GM12891 (cell line): Measurements from ENCODE around the gene ALDH1L1.

ENCODE experiments used
- DNase-seq: peaks from one replicate; pipeline ENCODE4 v3.0.0; 2011; ENCODE audit warnings: low spot score; ENCODE audit not compliant: insufficient read length
- FAIRE-seq: peaks from 2 replicates; lab custom pipeline; 2011; peaks lifted over from hg19 to GRCh38; lab: Jason Lieb, UNC
- PAX5 ChIP-seq: IDR thresholded peaks from 2 replicates; pipeline ENCODE4 v1.6.1; 2011; ENCODE audit warnings: low read length, moderate library complexity, mild to moderate bottlenecking; ENCODE audit not compliant: insufficient read depth, severe bottlenecking
- POLR2A ChIP-seq: IDR thresholded peaks from 2 replicates; pipeline ENCODE4 v1.6.1; 2011; ENCODE audit warnings: low read depth, low read length, control low read depth
- POLR2AphosphoS5 ChIP-seq: IDR thresholded peaks from 2 replicates; pipeline ENCODE4 v1.6.1; 2011; ENCODE audit warnings: low read depth, low read length, control low read depth
- POU2F2 ChIP-seq: IDR thresholded peaks from 2 replicates; pipeline ENCODE4 v1.6.1; 2011; ENCODE audit warnings: low read depth, mild to moderate bottlenecking, control low read depth, low read length, moderate library complexity
- SPI1 ChIP-seq: IDR thresholded peaks from 2 replicates; pipeline ENCODE4 v1.6.1; 2011; ENCODE audit warnings: low read depth, low read length, control low read depth
- TAF1 ChIP-seq: IDR thresholded peaks from 2 replicates; pipeline ENCODE4 v1.6.1; 2011; ENCODE audit warnings: low read depth, low read length, control low read depth

The ALDH1L1 gene

DNA sequence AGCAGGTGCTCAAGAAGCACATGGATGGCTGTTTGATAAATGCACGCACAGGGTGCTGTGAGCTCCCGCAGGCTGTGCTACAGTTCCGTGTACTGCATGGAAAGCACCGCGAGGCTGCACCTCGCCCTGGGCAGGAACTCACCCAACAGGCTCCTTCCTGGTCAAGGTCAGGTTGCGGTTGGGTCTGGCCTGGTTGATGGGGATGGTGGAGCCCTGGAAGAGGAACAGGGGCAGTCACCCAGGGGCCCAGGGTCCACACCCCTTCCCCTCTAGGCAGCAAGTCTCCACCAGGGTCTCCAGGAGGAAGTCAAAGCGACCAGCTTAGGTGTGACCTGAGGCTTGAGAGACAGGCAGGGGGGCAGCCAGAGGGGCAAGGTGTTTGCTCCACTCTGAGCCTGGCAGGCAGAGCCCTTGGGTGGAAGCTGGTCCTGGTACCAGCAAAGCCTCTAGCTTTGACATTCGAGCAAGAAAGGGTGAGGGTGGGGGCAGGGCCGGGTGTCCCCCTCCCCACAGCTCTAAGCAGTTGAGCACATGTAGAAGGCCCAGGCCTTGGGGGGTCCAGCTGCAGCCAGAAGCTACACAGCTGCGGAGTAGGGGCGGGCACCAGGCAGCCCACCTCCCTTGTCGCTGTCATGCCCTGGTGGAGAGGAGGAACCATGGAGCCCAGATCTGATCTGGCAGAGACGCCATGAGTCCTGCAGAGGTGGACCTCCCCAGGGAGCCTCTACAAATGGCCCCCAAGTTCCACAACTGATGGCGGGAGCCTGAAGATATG is 50.1 kb downstream of the ALDH1L1 start:
- FAIRE-seq (no peak), DNase-seq (no peak)
- TF ChIP-seq POLR2AphosphoS5 (no peak), POU2F2 (no peak), SPI1 (no peak), POLR2A (no peak), PAX5 (no peak), TAF1 (no peak)

DNA sequence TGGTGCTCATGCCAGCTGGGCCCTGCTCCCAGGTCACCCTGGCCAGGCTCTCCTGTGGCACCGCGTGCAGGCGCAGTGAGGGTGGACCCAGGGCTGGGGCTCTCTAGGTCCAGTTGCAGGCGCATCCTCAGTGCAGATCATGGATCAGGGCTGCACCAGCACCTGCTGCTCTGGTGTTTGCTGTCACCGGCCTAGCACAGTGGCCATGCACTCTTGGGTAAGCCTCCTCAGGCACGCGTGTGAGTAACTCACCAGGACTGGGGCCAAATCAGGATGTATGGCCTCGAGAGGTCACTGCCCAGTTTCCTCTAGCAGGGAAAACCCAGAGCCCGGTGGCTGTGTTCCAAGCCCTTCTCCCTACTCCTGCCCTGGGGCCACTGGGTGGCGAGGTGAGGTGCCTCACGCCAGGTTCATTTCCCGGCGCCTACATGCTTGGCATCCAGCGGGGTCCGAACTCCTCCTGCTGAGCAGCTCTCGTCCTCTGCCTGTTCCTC is 50.9 kb downstream of the ALDH1L1 start:
- FAIRE-seq (no peak), DNase-seq (no peak)
- TF ChIP-seq PAX5 (no peak), POLR2AphosphoS5 (no peak), POLR2A (no peak), TAF1 (no peak), SPI1 (no peak), POU2F2 (no peak)

DNA sequence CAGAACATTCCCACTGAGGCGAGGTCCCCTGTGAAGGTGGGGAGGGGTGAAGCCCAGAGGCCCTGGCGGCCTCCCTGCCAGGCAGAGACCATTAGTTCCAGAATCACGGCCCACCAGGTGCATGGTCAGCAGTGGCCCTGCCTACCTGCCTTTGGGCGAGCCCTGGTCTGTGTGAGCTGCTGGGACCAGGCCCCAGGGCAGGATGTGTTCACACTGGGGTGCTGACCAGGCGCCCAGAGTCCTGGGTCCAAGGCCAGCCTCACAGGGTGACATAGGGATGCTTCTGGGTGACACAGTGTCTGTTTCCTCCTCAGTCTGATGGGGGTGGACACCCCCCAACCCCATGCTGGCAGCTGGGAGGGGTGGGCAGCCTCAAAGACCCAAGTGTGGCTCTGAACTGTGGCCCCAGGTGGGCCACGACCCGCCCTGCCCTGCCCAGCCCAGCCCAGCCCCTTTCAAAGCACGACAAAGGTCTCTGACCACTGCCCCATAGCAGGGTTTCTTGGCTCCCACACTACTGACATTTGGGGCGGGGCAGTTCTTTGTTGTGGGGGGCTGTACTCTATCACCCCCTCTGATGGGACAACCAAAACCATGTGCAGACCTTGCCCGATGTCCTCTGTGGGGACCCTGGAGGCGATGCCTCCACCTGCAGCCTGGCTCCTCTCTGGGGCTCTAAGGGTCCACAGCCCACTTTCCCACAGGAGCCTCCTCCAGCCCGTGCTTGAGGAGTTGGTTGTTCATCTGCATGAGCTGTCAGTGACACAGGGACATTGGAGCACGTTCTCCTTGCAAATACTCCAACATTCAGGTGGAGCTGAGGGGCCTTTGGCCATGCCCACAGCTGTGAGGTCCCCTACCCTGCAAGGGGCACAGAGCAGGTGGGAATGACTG is 51.6 kb downstream of the ALDH1L1 start:
- no peak for DNase-seq

DNA sequence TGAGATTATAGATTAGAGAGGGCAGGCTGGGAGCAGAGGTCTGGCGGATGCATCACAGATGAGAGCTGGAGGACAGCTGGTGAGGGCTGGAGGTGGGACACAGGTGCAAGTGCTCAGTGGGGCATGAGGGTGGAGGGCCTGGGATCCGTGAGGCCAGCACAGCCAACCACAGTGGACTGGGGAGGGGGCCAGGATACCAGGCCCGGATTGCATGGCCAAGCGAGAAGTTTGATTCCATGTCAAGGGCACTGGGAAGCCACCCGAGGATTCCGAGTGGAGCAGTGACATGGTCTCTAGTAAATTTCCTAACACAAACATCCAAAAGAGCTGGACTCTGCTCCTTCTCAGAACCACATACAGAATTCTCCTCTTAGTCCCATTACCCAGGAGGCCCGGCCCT is 52.5 kb downstream of the ALDH1L1 start:
- DNase-seq (no peak), FAIRE-seq (no peak)
- no peak for TF ChIP-seq POLR2AphosphoS5
- no peak for TF ChIP-seq PAX5
- TF ChIP-seq TAF1, result no peak
- TF ChIP-seq POLR2A, result no peak
- TF ChIP-seq POU2F2, result no peak
- TF ChIP-seq SPI1, result no peak

More for the DNA sequence above, 51.6 kb downstream of the ALDH1L1 start:
- TF ChIP-seq PAX5, result no peak
- no peak for FAIRE-seq

DNA sequence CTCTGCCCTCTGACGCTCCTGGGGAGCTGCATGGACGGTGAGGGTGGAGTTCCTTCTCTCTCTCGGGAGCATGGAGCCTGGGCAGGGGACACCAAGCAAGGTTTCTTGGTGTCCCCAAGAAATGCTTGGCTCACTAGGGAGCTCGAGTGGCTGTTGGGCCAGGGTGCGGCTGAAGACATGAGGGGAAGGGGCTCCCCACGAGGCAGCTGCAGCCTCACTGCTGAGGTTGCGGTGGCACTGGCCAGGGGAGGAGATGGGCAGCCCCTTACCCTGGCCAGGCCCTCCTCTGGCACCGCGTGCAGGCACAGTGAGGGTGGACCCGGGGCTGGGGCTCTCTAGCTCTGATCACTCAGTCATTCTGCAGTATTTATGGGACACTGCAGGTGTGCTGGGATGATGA is 52.9 kb downstream of the ALDH1L1 start:
- no peak for DNase-seq

DNA sequence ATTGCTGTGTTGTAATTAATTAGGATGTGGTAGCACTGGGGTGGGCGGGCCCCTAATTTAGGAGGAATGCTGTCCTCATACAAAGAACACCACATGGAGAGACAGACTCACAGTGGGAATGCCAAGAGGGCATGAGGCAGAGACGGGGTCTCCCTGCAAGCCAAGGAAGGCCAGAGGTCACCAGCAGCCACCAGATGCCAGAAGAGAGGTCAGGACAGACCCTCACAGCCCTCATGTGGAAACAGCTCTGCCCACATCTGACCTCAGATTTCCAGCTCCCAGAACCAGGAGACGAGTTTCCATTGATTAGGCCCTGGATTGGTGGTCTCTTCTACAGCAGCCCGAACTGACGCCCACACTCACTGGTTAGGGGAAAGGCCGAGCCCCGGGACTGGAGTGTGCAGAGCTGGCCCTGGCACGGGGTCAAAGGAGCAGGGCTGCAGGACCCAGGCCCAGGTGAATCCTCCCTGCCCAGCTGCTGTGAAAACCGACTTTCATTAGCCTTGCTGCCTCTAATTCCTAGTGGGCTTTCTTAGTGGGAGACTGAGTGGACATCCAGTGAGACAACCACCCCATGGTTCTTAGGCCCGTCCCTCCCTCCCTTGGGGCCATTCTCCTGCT is 53.5 kb downstream of the ALDH1L1 start:
- no peak for DNase-seq
- FAIRE-seq, result no peak
- TF ChIP-seq POU2F2 (no peak), POLR2AphosphoS5 (no peak)

More for the DNA sequence above, 52.9 kb downstream of the ALDH1L1 start:
- TF ChIP-seq POU2F2 (no peak), TAF1 (no peak), SPI1 (no peak)
- no peak for FAIRE-seq

DNA sequence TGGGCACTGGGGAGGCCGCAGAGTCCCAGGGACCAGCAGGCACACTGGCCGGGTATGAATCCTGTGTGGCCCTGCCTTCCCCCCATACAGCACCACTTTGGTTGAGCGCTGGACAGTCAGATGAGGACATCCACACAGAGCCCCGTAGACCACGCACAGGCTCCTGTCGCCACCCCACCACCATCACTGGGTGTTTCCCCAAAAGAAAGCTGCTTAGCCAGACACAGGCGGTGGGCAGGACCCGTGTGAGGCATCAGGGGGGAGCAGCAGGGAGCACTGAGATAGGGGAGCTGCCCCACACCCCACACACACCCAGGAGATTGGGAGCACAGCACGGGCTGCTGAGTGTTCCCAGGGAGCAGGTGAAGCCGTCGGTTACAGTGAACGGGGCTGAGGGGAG is 54.1 kb downstream of the ALDH1L1 start:
- FAIRE-seq (no peak), DNase-seq (no peak)
- TF ChIP-seq POLR2AphosphoS5 (no peak), POU2F2 (no peak), TAF1 (no peak), PAX5 (no peak), POLR2A (no peak), SPI1 (no peak)

DNA sequence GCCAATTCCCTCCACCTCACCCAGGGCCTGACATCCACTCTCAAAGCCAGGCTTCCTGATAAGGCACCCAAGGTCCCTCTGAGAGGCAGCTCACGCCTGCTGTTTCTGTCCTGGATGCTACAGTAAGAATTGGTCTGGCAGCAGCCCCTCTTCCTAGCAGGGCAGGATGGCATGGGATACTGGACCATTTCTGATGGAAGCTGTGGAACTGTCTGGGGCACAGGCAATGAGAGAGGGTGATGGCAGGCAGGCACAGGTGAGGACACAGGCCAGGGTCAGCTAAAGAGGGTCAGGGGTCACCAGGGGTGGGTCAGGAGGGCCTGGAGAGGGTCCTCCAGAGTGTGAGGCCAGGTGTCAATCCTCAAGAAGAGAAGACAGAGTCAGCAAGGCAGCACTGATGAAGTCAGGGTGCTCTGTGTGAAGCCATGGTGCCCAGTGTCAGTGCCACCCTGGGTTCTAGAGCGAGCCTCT is 54.6 kb downstream of the ALDH1L1 start:
- TF ChIP-seq TAF1 (no peak), POU2F2 (no peak), POLR2A (no peak), POLR2AphosphoS5 (no peak), PAX5 (no peak), SPI1 (no peak)
- DNase-seq (no peak), FAIRE-seq (no peak)

DNA sequence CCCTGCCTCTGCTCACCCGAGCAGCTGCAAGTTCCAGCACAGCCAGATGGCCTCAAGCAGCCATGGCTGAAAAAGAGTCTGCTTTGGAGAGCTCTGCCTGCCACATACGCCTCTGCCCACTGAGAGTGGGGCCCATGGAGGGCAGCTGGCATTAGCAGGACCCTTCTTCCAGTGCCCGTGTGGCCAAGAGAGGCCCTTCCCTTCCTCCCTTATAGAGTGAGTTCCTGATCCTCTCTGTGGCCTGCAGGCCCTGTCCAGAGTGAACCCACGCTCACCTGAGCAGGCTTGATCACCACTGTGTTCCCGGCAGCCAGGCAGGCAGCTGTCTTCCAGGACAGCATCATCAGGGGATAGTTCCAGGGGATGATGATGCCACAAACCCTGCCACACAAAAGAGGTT is 55.0 kb downstream of the ALDH1L1 start:
- DNase-seq, result no peak
- TF ChIP-seq POLR2A, result no peak
- no peak for TF ChIP-seq TAF1
- FAIRE-seq, result no peak
